ENCODE data around the gene GNG2. TPM values are rescaled to one million over a fixed set of nuclear protein-coding genes. Genes with fewer than 3 reads are reported as not detected.

The GNG2 gene
- total RNA-seq, result 100 to 1,000 TPM; 305 to 316 TPM

DNA sequence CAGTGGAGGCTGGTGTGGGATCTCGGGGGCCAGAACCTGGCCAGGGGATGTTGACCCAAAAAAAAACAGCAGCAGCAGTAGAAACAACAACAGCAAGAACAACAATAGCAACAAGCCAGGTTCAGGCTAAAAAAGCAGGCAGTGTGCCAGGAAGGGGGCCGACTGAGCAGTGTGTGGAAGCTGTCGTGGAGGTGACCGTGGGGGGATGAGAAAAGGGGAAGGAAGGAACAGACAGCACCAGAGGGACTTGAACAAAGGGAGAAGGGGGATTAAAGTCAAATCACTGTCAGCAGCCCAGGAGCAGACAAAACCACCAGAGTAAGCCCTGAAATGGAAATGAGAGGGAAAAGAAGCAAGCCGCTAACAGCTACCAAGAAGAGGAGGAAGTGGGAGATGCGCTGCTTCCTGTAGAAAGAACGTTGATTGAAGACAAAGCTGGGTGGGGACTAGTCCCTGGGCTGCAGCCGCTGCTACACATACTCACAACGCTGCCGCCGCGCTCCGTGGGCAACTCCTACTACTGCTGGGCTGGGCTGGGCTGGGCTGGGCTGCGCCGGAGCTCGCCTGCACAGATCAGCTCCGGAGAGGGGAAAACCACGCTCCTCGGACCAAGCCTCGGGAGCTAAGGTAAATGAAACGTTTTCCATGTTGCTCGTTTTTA lies at the start of gene GNG2:
TSS of gene GNG2 (plus strand) at position 449 of the 661 bp plus-strand sequence. CDS start 90,067 bp downstream, outside the sequence.

GRCh38 chr14:51989293-51990234 lies 129.2 kb downstream of the GNG2 start, which contains the start of gene RTRAF:
RTRAF (plus strand) TSS chr14:51989546; CDS start chr14:51989640, 94 bp downstream.

Other genes starting within 250 kb of the GNG2 start
- gene FRMD6, start 208.7 kb upstream of the GNG2 start, total RNA-seq, result 1 to 10 TPM; 4.6 to 5.6 TPM
- 100 to 1,000 TPM; 198 to 206 TPM for gene RTRAF, start 128.9 kb downstream of the GNG2 start, total RNA-seq
- gene NID2, start 208.4 kb downstream of the GNG2 start, total RNA-seq, result 1 to 10 TPM in 1 of 2 experiments, under 1 TPM in 1; 0.82 to 1.0 TPM